Testis (tissue), 2 donors: ENCODE measurements around the gene MS4A5.

Experiments
- POLR2A ChIP-seq: fragments of 450-650 bp; IDR thresholded peaks from one replicate; pipeline ENCODE4 v1.6.1; 2017; ENCODE audit warnings: antibody characterized with exemption, mild to moderate bottlenecking, moderate library complexity
- TF ChIP-seq, protein P1 (sequence below), 3 experiments: fragments of 450-650 bp in 2 of 3; fragments of 200-600 bp in 1 of 3; sonication (generic) in 1 of 3; IDR thresholded peaks; one replicate each; pipeline ENCODE4 v1.5.1; 2016 to 2019; ENCODE audit warnings: antibody characterized with exemption in 3 of 3, mild to moderate bottlenecking in 2 of 3, moderate library complexity in 1 of 3

DNA sequence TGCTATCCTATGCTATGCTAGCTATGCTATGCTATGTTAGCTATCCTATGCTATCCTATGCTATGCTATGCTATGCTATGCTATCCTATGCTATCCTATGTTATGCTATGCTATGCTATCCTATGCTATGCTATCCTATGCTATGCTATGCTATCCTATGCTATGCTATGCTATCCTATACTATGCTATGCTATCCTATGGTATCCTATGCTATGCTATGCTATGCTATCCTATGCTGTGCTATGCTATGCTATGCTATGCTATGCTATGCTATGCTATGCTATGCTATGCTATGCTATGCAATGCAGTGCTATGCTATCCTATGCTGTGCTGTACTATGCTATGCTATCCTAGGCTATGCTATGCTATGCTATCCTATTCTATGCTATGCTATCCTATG lies 17.7 kb downstream of the MS4A5 start:
- TF ChIP-seq, protein P1, sequence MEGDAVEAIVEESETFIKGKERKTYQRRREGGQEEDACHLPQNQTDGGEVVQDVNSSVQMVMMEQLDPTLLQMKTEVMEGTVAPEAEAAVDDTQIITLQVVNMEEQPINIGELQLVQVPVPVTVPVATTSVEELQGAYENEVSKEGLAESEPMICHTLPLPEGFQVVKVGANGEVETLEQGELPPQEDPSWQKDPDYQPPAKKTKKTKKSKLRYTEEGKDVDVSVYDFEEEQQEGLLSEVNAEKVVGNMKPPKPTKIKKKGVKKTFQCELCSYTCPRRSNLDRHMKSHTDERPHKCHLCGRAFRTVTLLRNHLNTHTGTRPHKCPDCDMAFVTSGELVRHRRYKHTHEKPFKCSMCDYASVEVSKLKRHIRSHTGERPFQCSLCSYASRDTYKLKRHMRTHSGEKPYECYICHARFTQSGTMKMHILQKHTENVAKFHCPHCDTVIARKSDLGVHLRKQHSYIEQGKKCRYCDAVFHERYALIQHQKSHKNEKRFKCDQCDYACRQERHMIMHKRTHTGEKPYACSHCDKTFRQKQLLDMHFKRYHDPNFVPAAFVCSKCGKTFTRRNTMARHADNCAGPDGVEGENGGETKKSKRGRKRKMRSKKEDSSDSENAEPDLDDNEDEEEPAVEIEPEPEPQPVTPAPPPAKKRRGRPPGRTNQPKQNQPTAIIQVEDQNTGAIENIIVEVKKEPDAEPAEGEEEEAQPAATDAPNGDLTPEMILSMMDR (IDR thresholded peaks at IDR 0.05), result no peak
- no peak for TF ChIP-seq POLR2A
